ENCODE data around the gene TMEM185B. TPM values are rescaled to one million over a fixed set of nuclear protein-coding genes. Genes with fewer than 3 reads are reported as not detected.

TMEM185B gene
- total RNA-seq, 1 donor from 2014 or later = 22.4 TPM

GRCh38 chr2:120228503-120228902 is 5.3 kb upstream of the TMEM185B start:
- Mint-ChIP-seq H3K27ac (ENCODE audit: unreplicated experiment) (no peak overlapping the region), H3K36me3 (ENCODE audit: low read depth) (no peaks in the 10 kb centered on the region), H3K9me3 (no peaks in the 10 kb centered on the region), H3K4me1 (peaks cover 6% of the 10 kb centered on the region), H3K27me3 (ENCODE audit: low read depth) (peaks cover 28% of the 10 kb centered on the region), H3K4me3 (no peak overlapping the region)
- no peak for DNase-seq (ENCODE audit: low read depth, low spot score)
- TF ChIP-seq CTCF (conservative IDR thresholded peaks at IDR 0.05) = no peak

- Mint-ChIP-seq H3K4me3 (peak overlapping the region; percentile 54), H3K27me3 (ENCODE audit: low read depth) (peaks cover 30% of the 10 kb centered on the region), H3K36me3 (ENCODE audit: low read depth) (peaks cover under 1% of the 10 kb centered on the region), H3K9me3 (no peaks in the 10 kb centered on the region), H3K27ac (ENCODE audit: unreplicated experiment) (no peak overlapping the region), H3K4me1 (peaks cover 8% of the 10 kb centered on the region)
- DNase-seq (ENCODE audit: low read depth, low spot score) = no peak
- TF ChIP-seq CTCF (conservative IDR thresholded peaks at IDR 0.05) = no peak
These were observed 4.2 kb upstream of the TMEM185B start for GRCh38 chr2:120227111-120227991.

GRCh38 chr2:120226316-120226715 is 3.1 kb upstream of the TMEM185B start:
- no peak for DNase-seq (ENCODE audit: low read depth, low spot score)
- Mint-ChIP-seq H3K36me3 (ENCODE audit: low read depth) (peaks cover 11% of the 10 kb centered on the region), H3K4me3 (peak overlapping the region; percentile 75), H3K9me3 (no peaks in the 10 kb centered on the region), H3K27ac (ENCODE audit: unreplicated experiment) (peak overlapping the region; percentile 68), H3K27me3 (ENCODE audit: low read depth) (peaks cover 31% of the 10 kb centered on the region), H3K4me1 (peaks cover 18% of the 10 kb centered on the region)
- no peak for TF ChIP-seq CTCF (conservative IDR thresholded peaks at IDR 0.05)

- H3K27ac Mint-ChIP-seq (ENCODE audit: unreplicated experiment) = no peak overlapping the region
- peaks cover 25% of the 10 kb centered on the region for H3K4me1 Mint-ChIP-seq
These were observed 2.4 kb upstream of the TMEM185B start for GRCh38 chr2:120225549-120226065.

More at GRCh38 chr2:120225549-120226065, 2.4 kb upstream of the TMEM185B start:
- Mint-ChIP-seq H3K4me3 (no peak overlapping the region), H3K27me3 (ENCODE audit: low read depth) (peaks cover 31% of the 10 kb centered on the region), H3K9me3 (no peaks in the 10 kb centered on the region), H3K36me3 (ENCODE audit: low read depth) (peaks cover 18% of the 10 kb centered on the region)
- no peak for DNase-seq (ENCODE audit: low read depth, low spot score)
- TF ChIP-seq CTCF (conservative IDR thresholded peaks at IDR 0.05) = no peak

Measured in neural crest cell (in vitro differentiated cells).